NCI-H748 (cell line): ENCODE data around the gene PHYH.

Experiments
- DNase-seq: peaks from one replicate; lab custom pipeline; 2025; ENCODE audit not compliant: unreplicated experiment; lab: John Stamatoyannopoulos, UW

Gene PHYH

GRCh38 chr10:13231190-13231589, 68.7 kb downstream of the PHYH start:
- no peak for DNase-seq
